Measurements from ENCODE around the gene KIAA1958. TPM values are rescaled to one million over a fixed set of nuclear protein-coding genes. Genes with fewer than 3 reads are reported as not detected.

The KIAA1958 gene
- total RNA-seq, 2 experiments from 2014 or later, result 5.6 to 6.8 TPM

DNA sequence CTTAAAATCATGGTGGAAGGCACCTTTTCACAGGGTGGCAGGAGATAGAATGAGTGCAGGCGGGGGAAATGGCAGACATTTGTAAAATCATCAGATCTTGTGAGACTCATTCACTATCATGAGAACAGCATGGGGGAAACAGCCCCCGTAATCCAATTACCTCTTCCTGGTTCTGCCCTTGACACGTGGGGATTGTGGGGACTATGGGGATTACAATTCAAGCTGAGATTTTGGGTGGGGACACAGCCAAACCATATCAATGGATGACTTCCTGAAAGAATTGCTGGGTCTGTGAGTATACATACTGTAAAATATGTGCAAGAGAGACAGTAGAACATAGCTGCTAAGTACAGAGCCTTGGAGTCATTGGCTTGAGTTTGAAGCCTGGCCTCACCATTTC lies 47.0 kb downstream of the KIAA1958 start:
- TF ChIP-seq, protein P1, sequence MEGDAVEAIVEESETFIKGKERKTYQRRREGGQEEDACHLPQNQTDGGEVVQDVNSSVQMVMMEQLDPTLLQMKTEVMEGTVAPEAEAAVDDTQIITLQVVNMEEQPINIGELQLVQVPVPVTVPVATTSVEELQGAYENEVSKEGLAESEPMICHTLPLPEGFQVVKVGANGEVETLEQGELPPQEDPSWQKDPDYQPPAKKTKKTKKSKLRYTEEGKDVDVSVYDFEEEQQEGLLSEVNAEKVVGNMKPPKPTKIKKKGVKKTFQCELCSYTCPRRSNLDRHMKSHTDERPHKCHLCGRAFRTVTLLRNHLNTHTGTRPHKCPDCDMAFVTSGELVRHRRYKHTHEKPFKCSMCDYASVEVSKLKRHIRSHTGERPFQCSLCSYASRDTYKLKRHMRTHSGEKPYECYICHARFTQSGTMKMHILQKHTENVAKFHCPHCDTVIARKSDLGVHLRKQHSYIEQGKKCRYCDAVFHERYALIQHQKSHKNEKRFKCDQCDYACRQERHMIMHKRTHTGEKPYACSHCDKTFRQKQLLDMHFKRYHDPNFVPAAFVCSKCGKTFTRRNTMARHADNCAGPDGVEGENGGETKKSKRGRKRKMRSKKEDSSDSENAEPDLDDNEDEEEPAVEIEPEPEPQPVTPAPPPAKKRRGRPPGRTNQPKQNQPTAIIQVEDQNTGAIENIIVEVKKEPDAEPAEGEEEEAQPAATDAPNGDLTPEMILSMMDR (IDR thresholded peaks at IDR 0.05), result no peak
- no peak for DNase-seq
- Histone ChIP-seq H3K27ac (ENCODE audit: low read depth in 1 of 2, low read length in 2 of 2) (no peak overlapping the region), H3K9me3 (ENCODE audit: control insufficient read depth in 1 of 2, insufficient read depth in 1 of 2, low read length in 2 of 2) (no peaks in the 10 kb centered on the region), H3K27me3 (ENCODE audit: control insufficient read depth in 1 of 2, insufficient read depth in 2 of 2, low read length in 2 of 2) (no peaks in the 10 kb centered on the region), H3K4me1 (ENCODE audit: insufficient read depth, low read length) (no peaks in the 10 kb centered on the region), H3K36me3 (ENCODE audit: insufficient read depth, low read length) (no peaks in the 10 kb centered on the region), H3K4me3 (ENCODE audit: low read length) (no peak overlapping the region)
- ChIA-PET POLR2A (no interaction called here), CTCF (no interaction called here)
- H3K4me3 Mint-ChIP-seq, result no peak overlapping the region
- no peak for ATAC-seq (ENCODE audit: poor library complexity)
- H3K9me3 Mint-ChIP-seq, result peaks cover 3% of the 10 kb centered on the region
- H3K36me3 Mint-ChIP-seq (ENCODE audit: low read depth), result no peaks in the 10 kb centered on the region
- no peak overlapping the region for H3K27ac Mint-ChIP-seq
- intact Hi-C loops (cut with DNase I, micrococcal nuclease), result no loop called here
- no peaks in the 10 kb centered on the region for H3K27me3 Mint-ChIP-seq
- peaks cover 17% of the 10 kb centered on the region for H3K4me1 Mint-ChIP-seq (ENCODE audit: low read depth)

DNA sequence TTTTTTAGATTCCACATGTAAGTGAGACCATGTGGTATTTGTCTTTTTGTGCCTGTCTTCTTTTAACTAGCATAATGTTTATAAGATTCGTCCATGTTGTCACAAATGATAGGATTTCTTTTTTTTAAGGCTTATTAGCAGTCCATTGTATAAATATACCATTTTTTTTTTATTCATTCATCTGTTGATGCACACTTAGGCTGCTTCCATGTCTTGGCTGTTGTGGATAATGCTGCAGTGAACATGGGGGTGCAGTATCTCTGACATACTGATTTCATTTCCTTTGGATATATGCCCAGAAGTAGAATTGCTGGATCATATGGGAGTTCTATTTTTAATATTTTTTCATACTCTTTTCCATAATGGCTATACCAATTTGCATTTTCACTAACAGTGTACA lies 48.7 kb downstream of the KIAA1958 start:
- Mint-ChIP-seq H3K27ac (no peak overlapping the region), H3K27me3 (no peaks in the 10 kb centered on the region), H3K9me3 (peaks cover 3% of the 10 kb centered on the region), H3K36me3 (ENCODE audit: low read depth) (no peaks in the 10 kb centered on the region), H3K4me1 (ENCODE audit: low read depth) (peaks cover 17% of the 10 kb centered on the region), H3K4me3 (no peak overlapping the region)
- ChIA-PET CTCF (no interaction called here), POLR2A (no interaction called here)
- H3K9me3 ChIP-seq (ENCODE audit: control insufficient read depth in 1 of 2, insufficient read depth in 1 of 2, low read length in 2 of 2), result no peaks in the 10 kb centered on the region
- no peaks in the 10 kb centered on the region for H3K36me3 ChIP-seq (ENCODE audit: insufficient read depth, low read length)
- no peak overlapping the region for H3K4me3 ChIP-seq (ENCODE audit: low read length)
- no peaks in the 10 kb centered on the region for H3K27me3 ChIP-seq (ENCODE audit: control insufficient read depth in 1 of 2, insufficient read depth in 2 of 2, low read length in 2 of 2)
- DNase-seq (no peak), ATAC-seq (ENCODE audit: poor library complexity) (no peak)
- intact Hi-C loops (cut with DNase I, micrococcal nuclease), result no loop called here
- no peaks in the 10 kb centered on the region for H3K4me1 ChIP-seq (ENCODE audit: insufficient read depth, low read length)
- TF ChIP-seq, protein P1 (IDR thresholded peaks at IDR 0.05), result no peak
- H3K27ac ChIP-seq (ENCODE audit: low read depth in 1 of 2, low read length in 2 of 2), result no peak overlapping the region

DNA sequence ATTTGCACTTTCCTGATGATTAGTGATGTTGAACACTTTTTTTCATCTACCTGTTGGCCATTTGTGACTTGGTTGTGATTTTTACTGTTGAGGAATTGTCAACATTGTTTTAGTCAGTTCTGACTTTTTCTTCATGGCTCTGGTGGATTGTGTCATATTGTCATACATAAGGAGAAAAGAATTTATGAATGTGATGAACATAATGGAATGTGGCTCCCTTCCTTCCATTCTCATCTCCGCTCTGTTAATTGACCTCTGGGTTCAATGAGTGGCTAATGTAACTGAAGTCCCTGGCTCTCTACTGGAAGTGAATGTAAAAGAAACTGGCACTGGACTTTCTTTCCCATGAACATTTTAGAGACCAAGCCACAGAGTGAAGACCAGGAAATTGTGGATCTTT lies 49.2 kb downstream of the KIAA1958 start:
- no peak overlapping the region for H3K4me3 Mint-ChIP-seq
- no peaks in the 10 kb centered on the region for H3K9me3 ChIP-seq (ENCODE audit: control insufficient read depth in 1 of 2, insufficient read depth in 1 of 2, low read length in 2 of 2)
- H3K27ac ChIP-seq (ENCODE audit: low read depth in 1 of 2, low read length in 2 of 2), result no peak overlapping the region
- H3K4me1 ChIP-seq (ENCODE audit: insufficient read depth, low read length), result no peaks in the 10 kb centered on the region
- H3K36me3 Mint-ChIP-seq (ENCODE audit: low read depth), result no peaks in the 10 kb centered on the region
- ChIA-PET CTCF (no interaction called here), POLR2A (no interaction called here)
- intact Hi-C loops (cut with DNase I, micrococcal nuclease), result no loop called here
- ATAC-seq (ENCODE audit: poor library complexity) (no peak), DNase-seq (no peak)
- H3K9me3 Mint-ChIP-seq, result peaks cover 3% of the 10 kb centered on the region
- H3K27ac Mint-ChIP-seq, result no peak overlapping the region
- peaks cover 17% of the 10 kb centered on the region for H3K4me1 Mint-ChIP-seq (ENCODE audit: low read depth)
- H3K4me3 ChIP-seq (ENCODE audit: low read length), result no peak overlapping the region
- TF ChIP-seq, protein P1 (IDR thresholded peaks at IDR 0.05), result no peak
- H3K36me3 ChIP-seq (ENCODE audit: insufficient read depth, low read length), result no peaks in the 10 kb centered on the region
- no peaks in the 10 kb centered on the region for H3K27me3 ChIP-seq (ENCODE audit: control insufficient read depth in 1 of 2, insufficient read depth in 2 of 2, low read length in 2 of 2)
- H3K27me3 Mint-ChIP-seq, result no peaks in the 10 kb centered on the region

Measured in CD4-positive, alpha-beta T cell (primary cell).